HepG2 (cell line): ENCODE results near the gene SMAD7. TPM values are rescaled to one million over a fixed set of nuclear protein-coding genes. Genes with fewer than 3 reads are reported as not detected.

Experiments
- AGO2 ChIP-seq: fragments of 200-400 bp; formaldehyde crosslinking; optimal IDR thresholded peaks from 2 replicates; pipeline ENCODE3; 2017; ENCODE audit warnings: mild to moderate bottlenecking, low read depth, low read length, moderate library complexity
- CREB1 ChIP-seq, 2 experiments: fragments of 450-650 bp in 1 of 2; IDR thresholded peaks; 2 replicates each; pipeline ENCODE4 v1.6.1; 2016 to 2017; ENCODE audit warnings: control low read depth in 1 of 2, mild to moderate bottlenecking in 1 of 2, missing compliant biosample characterization in 1 of 2, missing genetic modification characterization in 1 of 2
- FOXP1 ChIP-seq, 2 experiments: fragments of 450-650 bp in 1 of 2; IDR thresholded peaks; 2 replicates each; pipeline ENCODE4 v1.6.1; 2017 to 2018; ENCODE audit warnings: antibody characterized with exemption in 1 of 2
- KDM5A ChIP-seq: fragments of 200-600 bp; sonication (generic); IDR thresholded peaks from 2 replicates; pipeline ENCODE4 v1.7.0; 2018; ENCODE audit warnings: antibody characterized with exemption, mild to moderate bottlenecking, low read length, borderline replicate concordance
- NCOR1 ChIP-seq: fragments of 200-600 bp; sonication (generic); IDR thresholded peaks from 2 replicates; pipeline ENCODE4 v1.7.0; 2017; ENCODE audit warnings: antibody characterized with exemption, low read length, borderline replicate concordance
- NFIC ChIP-seq: IDR thresholded peaks from 2 replicates; pipeline ENCODE4 v1.6.1; 2012; ENCODE audit warnings: mild to moderate bottlenecking, low read length, inconsistent platforms
- RBM22 ChIP-seq: fragments of 200-400 bp; formaldehyde crosslinking; optimal IDR thresholded peaks from 2 replicates; pipeline ENCODE3; 2017; ENCODE audit warnings: mild to moderate bottlenecking, low read length, moderate library complexity
- SOX13 ChIP-seq, 3 experiments: fragments of 450-650 bp in 1 of 3; sonication (generic) in 1 of 3; formaldehyde crosslinking in 1 of 3; IDR thresholded peaks in 2 of 3; conservative IDR thresholded peaks in 1 of 3; 2 replicates each; pipeline versions ENCODE4 v1.5.0 to v1.6.1; 2016 to 2020; ENCODE audit warnings: antibody characterized with exemption in 1 of 3, mild to moderate bottlenecking in 1 of 3, missing compliant biosample characterization in 1 of 3, missing genetic modification reagents in 1 of 3, moderate library complexity in 1 of 3
- SRSF4 ChIP-seq: fragments of 200-400 bp; formaldehyde crosslinking; IDR thresholded peaks from one replicate; pipeline ENCODE4 v1.6.1; 2018; ENCODE audit warnings: mild to moderate bottlenecking, low read depth, low read length, moderate library complexity; ENCODE audit not compliant: poor library complexity, severe bottlenecking
- TAF1 ChIP-seq: sonication (generic); formaldehyde crosslinking; IDR thresholded peaks from 2 replicates; pipeline ENCODE4 v1.4.0; 2020; ENCODE audit warnings: missing genetic modification reagents
- ZBTB20 ChIP-seq: sonication (generic); formaldehyde crosslinking; IDR thresholded peaks from 2 replicates; pipeline ENCODE4 v1.8.1; 2023; ENCODE audit warnings: missing genetic modification reagents, low read depth, mild to moderate bottlenecking, borderline replicate concordance
- ZNF143 ChIP-seq: sonication (generic); formaldehyde crosslinking; IDR thresholded peaks from 2 replicates; pipeline ENCODE4 v1.4.0; 2020; ENCODE audit warnings: missing genetic modification reagents
- ZNF224 ChIP-seq: sonication (generic); formaldehyde crosslinking; IDR thresholded peaks from 2 replicates; pipeline ENCODE4 v1.5.0; 2020; ENCODE audit warnings: mild to moderate bottlenecking, missing genetic modification reagents
- ZNF234 ChIP-seq: sonication (generic); formaldehyde crosslinking; conservative IDR thresholded peaks from 2 replicates; pipeline ENCODE4 v1.5.1; 2020; ENCODE audit warnings: mild to moderate bottlenecking, missing genetic modification reagents
- ZNF317 ChIP-seq: sonication (generic); formaldehyde crosslinking; IDR thresholded peaks from 2 replicates; pipeline ENCODE4 v1.5.0; 2020; ENCODE audit warnings: mild to moderate bottlenecking, missing genetic modification reagents
- ZNF331 ChIP-seq: sonication (generic); formaldehyde crosslinking; IDR thresholded peaks from 2 replicates; pipeline ENCODE4 v1.4.0; 2020; ENCODE audit warnings: missing genetic modification reagents
- ZNF644 ChIP-seq: IDR thresholded peaks from 2 replicates; pipeline ENCODE4 v1.6.1; 2016; ENCODE audit warnings: low read depth
- ZNF788 ChIP-seq: sonication (generic); formaldehyde crosslinking; IDR thresholded peaks from 2 replicates; pipeline ENCODE4 v1.5.0; 2020; ENCODE audit warnings: mild to moderate bottlenecking, missing genetic modification reagents, borderline replicate concordance
- polyA plus RNA-seq, 8 experiments: library from polyadenylated mRNA; depleted of rRNA in 3 of 8; stranded (reverse) in 7 of 8; unstranded in 1 of 8; fragments of >200 nt; fragmentation: Illumina TruSeq in 4 of 8; extraction: Trizol in 4 of 8; gene quantifications; 2 replicates each; pipeline versions ENCODE4 v1.2.1 to v1.2.3, GENCODE V29; 2011 to 2016; ENCODE audit warnings: low read depth in 4 of 8, missing spikeins in 1 of 8, mixed read lengths in 1 of 8; ENCODE audit not compliant: insufficient read depth in 1 of 8
- total RNA-seq, 5 experiments: library from RNA; depleted of rRNA; stranded (reverse); fragments of >200 nt; fragmentation: Illumina TruSeq; extraction: Trizol; gene quantifications; 2 replicates each; pipeline ENCODE4 v1.2.3, GENCODE V29; 2016; ENCODE audit warnings: low read depth in 1 of 5
- TF ChIP-seq, protein P1 (sequence below): sonication (generic); formaldehyde crosslinking; IDR thresholded peaks from 2 replicates; pipeline ENCODE4 v1.5.0; 2020; ENCODE audit warnings: mild to moderate bottlenecking, missing genetic modification reagents
- TF ChIP-seq, protein P2 (sequence below): sonication (generic); formaldehyde crosslinking; IDR thresholded peaks from 2 replicates; pipeline ENCODE4 v1.8.0; 2022; ENCODE audit warnings: mild to moderate bottlenecking, missing genetic modification reagents, borderline replicate concordance
- TF ChIP-seq, protein P3 (sequence below): sonication (generic); formaldehyde crosslinking; IDR thresholded peaks from 2 replicates; pipeline ENCODE4 v1.5.0; 2020; ENCODE audit warnings: missing genetic modification reagents
- TF ChIP-seq, protein P4 (sequence below): sonication (generic); formaldehyde crosslinking; IDR thresholded peaks from 2 replicates; pipeline ENCODE4 v1.8.0; 2022; ENCODE audit warnings: missing genetic modification reagents, low read depth, mild to moderate bottlenecking, borderline replicate concordance
- TF ChIP-seq, protein P5 (sequence below): sonication (generic); formaldehyde crosslinking; IDR thresholded peaks from 2 replicates; pipeline ENCODE4 v1.4.0; 2020; ENCODE audit warnings: missing genetic modification reagents, low read depth, mild to moderate bottlenecking, borderline replicate concordance

The SMAD7 gene
- total and polyA plus RNA-seq, 2 of the 13 experiments (the other 11 are each of a cell fraction or from before 2014, with no cell fraction given), result 17.4 to 24.7 TPM

DNA sequence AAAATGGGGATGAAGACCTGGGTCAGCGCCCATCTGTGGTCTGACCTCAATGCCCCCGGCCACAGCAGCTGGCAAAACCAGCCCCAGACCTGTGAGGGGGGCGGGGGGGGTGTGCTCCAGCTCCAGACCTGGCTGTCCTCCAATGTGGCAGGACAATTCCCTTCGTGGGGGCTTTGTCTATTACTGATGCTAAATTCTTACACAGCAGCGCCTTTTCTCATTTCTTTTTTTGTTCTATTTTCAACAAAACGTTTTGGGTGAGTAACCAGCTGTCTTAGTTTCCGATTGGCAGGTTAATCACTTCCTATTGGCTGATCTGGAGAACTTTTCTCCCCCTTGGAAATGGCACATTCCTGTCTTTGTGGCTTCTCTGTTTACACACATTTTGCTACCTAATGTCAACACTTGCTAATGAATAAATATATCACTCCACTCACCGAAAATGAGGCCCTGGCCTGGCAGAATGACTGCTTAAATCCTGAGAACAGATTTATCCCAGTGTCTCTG is 4.4 kb downstream of the SMAD7 start (continued):
- TF ChIP-seq, protein P1, sequence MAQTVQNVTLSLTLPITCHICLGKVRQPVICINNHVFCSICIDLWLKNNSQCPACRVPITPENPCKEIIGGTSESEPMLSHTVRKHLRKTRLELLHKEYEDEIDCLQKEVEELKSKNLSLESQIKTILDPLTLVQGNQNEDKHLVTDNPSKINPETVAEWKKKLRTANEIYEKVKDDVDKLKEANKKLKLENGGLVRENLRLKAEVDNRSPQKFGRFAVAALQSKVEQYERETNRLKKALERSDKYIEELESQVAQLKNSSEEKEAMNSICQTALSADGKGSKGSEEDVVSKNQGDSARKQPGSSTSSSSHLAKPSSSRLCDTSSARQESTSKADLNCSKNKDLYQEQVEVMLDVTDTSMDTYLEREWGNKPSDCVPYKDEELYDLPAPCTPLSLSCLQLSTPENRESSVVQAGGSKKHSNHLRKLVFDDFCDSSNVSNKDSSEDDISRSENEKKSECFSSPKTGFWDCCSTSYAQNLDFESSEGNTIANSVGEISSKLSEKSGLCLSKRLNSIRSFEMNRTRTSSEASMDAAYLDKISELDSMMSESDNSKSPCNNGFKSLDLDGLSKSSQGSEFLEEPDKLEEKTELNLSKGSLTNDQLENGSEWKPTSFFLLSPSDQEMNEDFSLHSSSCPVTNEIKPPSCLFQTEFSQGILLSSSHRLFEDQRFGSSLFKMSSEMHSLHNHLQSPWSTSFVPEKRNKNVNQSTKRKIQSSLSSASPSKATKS (CRISPR knock-in tag), result no peak
- TF ChIP-seq CREB1 (IDR thresholded peaks at IDR 0.05), result no peak
- TF ChIP-seq CREB1 (CRISPR knock-in tag; IDR thresholded peaks at IDR 0.05), result peak; percentile 48
- TF ChIP-seq ZNF317 (CRISPR knock-in tag), result no peak
- 0 out of 2 replicates have a peak, but pooled peaks have one; percentile 21 for TF ChIP-seq ZBTB20 (CRISPR knock-in tag)
- TF ChIP-seq, protein P2, sequence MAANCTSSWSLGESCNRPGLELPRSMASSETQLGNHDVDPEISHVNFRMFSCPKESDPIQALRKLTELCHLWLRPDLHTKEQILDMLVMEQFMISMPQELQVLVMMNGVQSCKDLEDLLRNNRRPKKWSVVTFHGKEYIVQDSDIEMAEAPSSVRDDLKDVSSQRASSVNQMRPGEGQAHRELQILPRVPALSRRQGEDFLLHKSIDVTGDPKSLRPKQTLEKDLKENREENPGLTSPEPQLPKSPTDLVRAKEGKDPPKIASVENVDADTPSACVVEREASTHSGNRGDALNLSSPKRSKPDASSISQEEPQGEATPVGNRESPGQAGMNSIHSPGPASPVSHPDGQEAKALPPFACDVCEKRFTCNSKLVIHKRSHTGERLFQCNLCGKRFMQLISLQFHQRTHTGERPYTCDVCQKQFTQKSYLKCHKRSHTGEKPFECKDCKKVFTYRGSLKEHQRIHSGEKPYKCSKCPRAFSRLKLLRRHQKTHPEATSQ (CRISPR knock-in tag), result no peak
- no peak for TF ChIP-seq AGO2
- TF ChIP-seq TAF1 (CRISPR knock-in tag), result peak; percentile 17; the same call in 1 of the 2 replicates
- TF ChIP-seq ZNF234 (CRISPR knock-in tag), result no peak
- TF ChIP-seq KDM5A, result peak; percentile 29; the same call in 1 of the 2 replicates
- TF ChIP-seq RBM22, result no peak
- TF ChIP-seq, protein P3, sequence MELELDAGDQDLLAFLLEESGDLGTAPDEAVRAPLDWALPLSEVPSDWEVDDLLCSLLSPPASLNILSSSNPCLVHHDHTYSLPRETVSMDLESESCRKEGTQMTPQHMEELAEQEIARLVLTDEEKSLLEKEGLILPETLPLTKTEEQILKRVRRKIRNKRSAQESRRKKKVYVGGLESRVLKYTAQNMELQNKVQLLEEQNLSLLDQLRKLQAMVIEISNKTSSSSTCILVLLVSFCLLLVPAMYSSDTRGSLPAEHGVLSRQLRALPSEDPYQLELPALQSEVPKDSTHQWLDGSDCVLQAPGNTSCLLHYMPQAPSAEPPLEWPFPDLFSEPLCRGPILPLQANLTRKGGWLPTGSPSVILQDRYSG (CRISPR knock-in tag), result peak; percentile 60; the same call in 1 of the 2 replicates
- no peak for TF ChIP-seq ZNF788 (CRISPR knock-in tag)
- TF ChIP-seq ZNF224 (CRISPR knock-in tag), result no peak
- TF ChIP-seq NFIC, result peak; percentile 69; the same call in 1 of the 2 replicates
- peak; percentile 73; the same call in 1 of the 2 replicates for TF ChIP-seq NCOR1
- no peak for TF ChIP-seq ZNF644 (CRISPR knock-in tag)
- no peak for TF ChIP-seq ZNF143 (CRISPR knock-in tag)
- no peak for TF ChIP-seq ZNF331 (CRISPR knock-in tag)
- TF ChIP-seq SRSF4, result no peak
- TF ChIP-seq, protein P4, sequence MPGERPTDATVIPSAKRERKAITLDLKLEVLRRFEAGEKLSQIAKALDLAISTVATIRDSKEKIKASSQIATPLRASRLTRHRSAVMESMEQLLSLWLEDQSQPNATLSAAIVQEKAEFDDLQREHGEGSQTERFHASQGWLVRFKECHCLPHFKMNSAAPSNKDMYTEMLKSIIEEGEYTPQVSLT (CRISPR knock-in tag), result no peak
- TF ChIP-seq, protein P5, sequence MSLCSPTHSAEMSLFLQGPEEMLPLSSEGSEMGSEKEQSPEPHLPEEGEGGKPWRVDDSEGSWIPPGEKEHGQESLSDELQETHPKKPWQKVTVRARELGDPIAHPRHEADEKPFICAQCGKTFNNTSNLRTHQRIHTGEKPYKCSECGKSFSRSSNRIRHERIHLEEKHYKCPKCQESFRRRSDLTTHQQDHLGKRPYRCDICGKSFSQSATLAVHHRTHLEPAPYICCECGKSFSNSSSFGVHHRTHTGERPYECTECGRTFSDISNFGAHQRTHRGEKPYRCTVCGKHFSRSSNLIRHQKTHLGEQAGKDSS (CRISPR knock-in tag), result no peak
- peak; percentile 69; the same call in 1 of the 2 replicates for TF ChIP-seq FOXP1 (IDR thresholded peaks at IDR 0.05)
- peak; percentile 88 for TF ChIP-seq FOXP1 (CRISPR knock-in tag; IDR thresholded peaks at IDR 0.05)
- no peak for TF ChIP-seq SOX13 (IDR thresholded peaks at IDR 0.05)
- TF ChIP-seq SOX13 (CRISPR knock-in tag; conservative IDR thresholded peaks at IDR 0.05 in 1 of 2, IDR thresholded peaks at IDR 0.05 in 1 of 2), result peak in 1 of 2 experiments; percentile 59; a peak in 1 of 4 replicates
